RWPE2 (cell line): ENCODE results near the gene AUNIP.

ENCODE experiments used
- ATAC-seq: fragments of 200-7000 bp; cut with Tn5 transposase; 3 replicates; pipeline ENCODE4 v1.9.1; 2021; ENCODE audit warnings: low read depth
- DNase-seq: peaks from one replicate; pipeline ENCODE4 v3.0.0-alpha.2; 2020; ENCODE audit warnings: low spot score
- H3K27ac ChIP-seq: fragments of 450-650 bp; 2 replicates; pipeline ENCODE4 v1.5.1; 2017; ENCODE audit warnings: mild to moderate bottlenecking; ENCODE audit not compliant: poor library complexity, severe bottlenecking
- H3K27me3 ChIP-seq: fragments of 250-450 bp; sonication (Bioruptor Pico); 2 replicates; pipeline ENCODE4 v1.5.1; 2021; ENCODE audit warnings: mild to moderate bottlenecking, moderate library complexity; ENCODE audit not compliant: insufficient read depth, poor library complexity, severe bottlenecking
- H3K36me3 ChIP-seq: fragments of 250-450 bp; sonication (Bioruptor Pico); 2 replicates; pipeline ENCODE4 v1.5.1; 2020; ENCODE audit warnings: low read depth, mild to moderate bottlenecking, moderate library complexity
- H3K4me1 ChIP-seq: fragments of 250-450 bp; sonication (Bioruptor Pico); 2 replicates; pipeline ENCODE4 v1.5.1; 2021; ENCODE audit warnings: mild to moderate bottlenecking, moderate library complexity; ENCODE audit not compliant: insufficient read depth, poor library complexity, severe bottlenecking
- H3K4me3 ChIP-seq: fragments of 250-450 bp; sonication (Bioruptor Pico); 2 replicates; pipeline ENCODE4 v1.5.1; 2021; ENCODE audit warnings: mild to moderate bottlenecking, moderate library complexity; ENCODE audit not compliant: severe bottlenecking
- H3K9me3 ChIP-seq: fragments of 250-450 bp; sonication (Bioruptor Pico); 2 replicates; pipeline ENCODE4 v1.5.1; 2021; ENCODE audit warnings: mild to moderate bottlenecking, moderate library complexity; ENCODE audit not compliant: severe bottlenecking
- TF ChIP-seq, protein P1 (sequence below): fragments of 450-650 bp; IDR thresholded peaks from one replicate; pipeline ENCODE4 v1.5.1; 2017; ENCODE audit warnings: mild to moderate bottlenecking, moderate library complexity; ENCODE audit not compliant: poor library complexity, severe bottlenecking

AUNIP gene

DNA sequence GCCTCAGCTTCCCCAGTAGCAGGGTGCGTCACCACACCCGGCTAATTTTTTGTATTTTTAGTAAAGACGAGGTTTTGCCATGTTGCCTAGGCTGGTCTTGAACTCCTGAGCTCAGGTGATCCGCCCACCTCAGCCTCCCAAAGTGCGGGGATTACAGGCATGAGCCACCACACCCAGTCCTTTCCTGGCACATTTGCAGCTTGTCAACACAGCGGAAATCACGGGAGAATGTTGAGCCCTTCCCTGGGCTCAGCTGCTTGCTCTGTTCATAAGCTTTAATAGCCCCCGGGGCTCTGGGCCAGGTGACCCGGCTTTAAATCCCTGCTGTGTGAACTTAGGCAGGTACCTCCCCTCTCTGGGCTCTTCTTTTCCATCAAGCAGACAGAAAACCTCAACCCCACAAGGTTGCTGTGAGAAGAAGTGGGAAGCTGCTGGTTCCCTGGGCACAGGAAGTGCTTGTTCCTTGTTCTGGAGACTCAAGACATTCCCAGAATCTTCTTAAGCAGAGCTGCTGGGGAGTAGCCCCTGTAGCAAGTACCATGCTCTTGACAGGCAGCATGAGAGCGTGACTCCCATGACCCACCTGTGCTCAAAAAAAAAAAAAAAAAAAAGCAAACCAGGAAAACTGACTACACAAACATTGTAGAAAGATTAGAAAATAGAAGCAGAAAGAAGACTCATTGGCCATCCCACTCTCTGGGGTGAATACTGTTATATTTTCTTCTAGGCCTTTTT lies 73.8 kb downstream of the AUNIP start:
- Histone ChIP-seq H3K4me3 (no peak overlapping the region), H3K9me3 (no peaks in the 10 kb centered on the region), H3K36me3 (no peaks in the 10 kb centered on the region), H3K4me1 (no peaks in the 10 kb centered on the region), H3K27me3 (no peaks in the 10 kb centered on the region), H3K27ac (no peak overlapping the region)
- TF ChIP-seq, protein P1, sequence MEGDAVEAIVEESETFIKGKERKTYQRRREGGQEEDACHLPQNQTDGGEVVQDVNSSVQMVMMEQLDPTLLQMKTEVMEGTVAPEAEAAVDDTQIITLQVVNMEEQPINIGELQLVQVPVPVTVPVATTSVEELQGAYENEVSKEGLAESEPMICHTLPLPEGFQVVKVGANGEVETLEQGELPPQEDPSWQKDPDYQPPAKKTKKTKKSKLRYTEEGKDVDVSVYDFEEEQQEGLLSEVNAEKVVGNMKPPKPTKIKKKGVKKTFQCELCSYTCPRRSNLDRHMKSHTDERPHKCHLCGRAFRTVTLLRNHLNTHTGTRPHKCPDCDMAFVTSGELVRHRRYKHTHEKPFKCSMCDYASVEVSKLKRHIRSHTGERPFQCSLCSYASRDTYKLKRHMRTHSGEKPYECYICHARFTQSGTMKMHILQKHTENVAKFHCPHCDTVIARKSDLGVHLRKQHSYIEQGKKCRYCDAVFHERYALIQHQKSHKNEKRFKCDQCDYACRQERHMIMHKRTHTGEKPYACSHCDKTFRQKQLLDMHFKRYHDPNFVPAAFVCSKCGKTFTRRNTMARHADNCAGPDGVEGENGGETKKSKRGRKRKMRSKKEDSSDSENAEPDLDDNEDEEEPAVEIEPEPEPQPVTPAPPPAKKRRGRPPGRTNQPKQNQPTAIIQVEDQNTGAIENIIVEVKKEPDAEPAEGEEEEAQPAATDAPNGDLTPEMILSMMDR, result no peak
- ATAC-seq (no peak), DNase-seq (no peak)

DNA sequence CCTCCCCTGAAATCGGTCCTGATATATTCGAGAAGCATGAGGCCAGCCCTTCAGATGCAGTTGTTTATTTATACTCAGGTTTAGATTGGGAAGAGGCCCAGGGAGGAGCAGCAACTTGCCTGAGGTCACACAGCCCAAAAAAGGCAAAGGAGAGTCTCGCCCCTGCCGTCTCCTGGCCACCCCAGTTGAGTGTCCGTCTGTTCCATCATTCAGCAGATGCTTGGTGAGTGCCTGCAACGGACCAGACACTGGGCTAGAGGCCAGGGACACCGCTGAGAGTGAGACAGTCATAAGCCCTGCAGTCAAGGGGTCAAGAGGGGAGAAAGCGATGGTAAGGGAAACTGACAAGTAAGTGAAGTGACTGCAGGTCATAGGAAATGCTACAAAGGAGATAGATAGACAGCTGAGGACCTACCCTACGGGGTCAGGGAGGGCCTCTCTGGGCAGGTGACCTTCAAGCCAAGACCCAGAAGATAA lies 74.6 kb downstream of the AUNIP start:
- DNase-seq (no peak), ATAC-seq (no peak)
- H3K4me1 ChIP-seq, result no peaks in the 10 kb centered on the region
- no peaks in the 10 kb centered on the region for H3K9me3 ChIP-seq
- no peaks in the 10 kb centered on the region for H3K27me3 ChIP-seq
- TF ChIP-seq, protein P1, result no peak
- no peak overlapping the region for H3K4me3 ChIP-seq
- H3K27ac ChIP-seq, result no peak overlapping the region
- no peaks in the 10 kb centered on the region for H3K36me3 ChIP-seq
